ENCODE results near the gene MAP2K6.
"Not testable (repeated sequence)": the region's sequence is repeated elsewhere in the genome, so short reads cannot be mapped to it uniquely, and the experiment has no call there.

Gene MAP2K6

GRCh38 chr17:69460963-69461922, 46.7 kb downstream of the MAP2K6 start:
- DNase-seq = no peak

GRCh38 chr17:69461951-69462369, 47.5 kb downstream of the MAP2K6 start:
- no peak for DNase-seq

- DNase-seq = no peak
Measured at GRCh38 chr17:69462882-69463281, 48.4 kb downstream of the MAP2K6 start.

GRCh38 chr17:69466451-69466850, 52.0 kb downstream of the MAP2K6 start:
- no peak for DNase-seq

GRCh38 chr17:69466905-69467667, 52.6 kb downstream of the MAP2K6 start:
- no peak for DNase-seq

GRCh38 chr17:69468207-69468606, 53.7 kb downstream of the MAP2K6 start:
- DNase-seq = no peak

- no peak for DNase-seq
Measured at GRCh38 chr17:69470702-69471101, 56.2 kb downstream of the MAP2K6 start.

GRCh38 chr17:69471406-69471805, 56.9 kb downstream of the MAP2K6 start:
- DNase-seq = no peak

- no peak for DNase-seq
Measured at GRCh38 chr17:69473841-69474831, 59.6 kb downstream of the MAP2K6 start.

GRCh38 chr17:69477204-69477902, 62.9 kb downstream of the MAP2K6 start:
- DNase-seq = no peak

- DNase-seq = no peak
Measured at GRCh38 chr17:69477903-69478266, 63.4 kb downstream of the MAP2K6 start.

- peak; percentile 27 for DNase-seq
Measured at GRCh38 chr17:69478916-69479315, 64.4 kb downstream of the MAP2K6 start.

- not testable (repeated sequence) for DNase-seq
Measured at GRCh38 chr17:69479756-69480155, 65.3 kb downstream of the MAP2K6 start.

- DNase-seq = peak; percentile 5
Measured at GRCh38 chr17:69480245-69480644, 65.7 kb downstream of the MAP2K6 start.

- DNase-seq = no peak
Measured at GRCh38 chr17:69485251-69485661, 70.8 kb downstream of the MAP2K6 start.

GRCh38 chr17:69485901-69486643, 71.6 kb downstream of the MAP2K6 start:
- peak; percentile 45 for DNase-seq

- DNase-seq = no peak
Measured at GRCh38 chr17:69486779-69487637, 72.5 kb downstream of the MAP2K6 start.

GRCh38 chr17:69489313-69489712, 74.8 kb downstream of the MAP2K6 start:
- DNase-seq = no peak

GRCh38 chr17:69492410-69493071, 78.0 kb downstream of the MAP2K6 start:
- no peak for DNase-seq

GRCh38 chr17:69495787-69496186, 81.3 kb downstream of the MAP2K6 start:
- DNase-seq = no peak
